ENCODE results near the gene PDE6D. TPM values are rescaled to one million over a fixed set of nuclear protein-coding genes. Genes with fewer than 3 reads are reported as not detected.

Gene PDE6D
- total and polyA plus RNA-seq, 2 of the 13 experiments (the other 11 are each of a cell fraction or from before 2014, with no cell fraction given) = 14.1 to 23.2 TPM

DNA sequence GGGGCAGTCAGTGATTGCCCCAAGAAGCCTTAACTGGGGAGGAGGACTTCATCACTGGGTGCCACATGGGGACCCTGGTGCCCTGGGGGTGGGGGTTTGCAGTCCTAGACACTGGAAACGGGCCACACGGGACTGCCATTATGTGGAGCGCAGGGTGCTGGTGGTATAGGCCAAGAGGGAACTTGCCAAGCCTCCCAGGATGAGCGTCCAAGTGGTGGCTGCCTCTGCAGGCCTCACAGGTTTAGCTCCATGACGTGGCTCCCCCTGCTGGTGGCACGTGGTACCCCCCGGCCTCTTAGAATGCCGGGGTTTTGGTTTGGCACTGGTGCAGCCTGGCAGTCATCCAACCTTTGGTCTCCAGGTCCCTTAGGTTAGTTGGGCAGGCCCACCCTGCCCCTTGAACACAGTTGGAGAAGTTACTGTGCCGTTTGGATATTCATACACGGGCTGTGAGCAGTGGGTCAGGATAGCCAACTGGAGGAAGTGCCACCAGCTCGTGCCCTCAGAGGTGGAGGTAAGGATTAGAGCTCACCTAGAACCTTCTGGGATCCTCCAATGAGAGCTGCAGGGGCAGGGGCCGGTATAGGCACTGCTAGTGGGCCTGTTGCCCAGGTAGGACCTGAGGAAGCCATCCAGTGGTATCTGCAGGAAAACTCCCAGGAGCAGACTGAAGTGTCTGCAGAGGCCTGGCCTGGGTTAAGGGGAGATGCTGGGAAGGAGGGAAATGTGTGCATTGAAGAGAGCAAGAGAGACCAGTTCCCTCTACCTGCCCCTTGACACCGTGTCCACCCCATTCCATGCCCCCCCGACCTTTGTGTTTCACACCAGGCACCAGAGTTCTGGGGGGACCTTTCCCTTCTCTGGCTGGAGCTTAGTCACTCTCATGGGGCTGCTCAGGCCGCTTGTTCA is 67.1 kb downstream of the PDE6D start (continued):
- TF ChIP-seq GATAD1 (CRISPR knock-in tag; IDR thresholded peaks at IDR 0.05) (peak; percentile 70), MEIS1 (CRISPR knock-in tag; IDR thresholded peaks at IDR 0.05; ENCODE audit: borderline replicate concordance) (no peak), PHF8 (CRISPR knock-in tag; IDR thresholded peaks at IDR 0.05) (peak; percentile 66), NFIC (IDR thresholded peaks at IDR 0.05; ENCODE audit: low read length) (peak; percentile 34; the same call in 1 of the 2 replicates), NONO (IDR thresholded peaks at IDR 0.05) (no peak), NONO (CRISPR knock-in tag; conservative IDR thresholded peaks at IDR 0.05) (0 out of 2 replicates have a peak, but pooled peaks have one; percentile 76), ZBTB7B (CRISPR knock-in tag; IDR thresholded peaks at IDR 0.05) (peak; percentile 87), NFKBIZ (CRISPR knock-in tag; IDR thresholded peaks at IDR 0.05) (no peak), NFYC (CRISPR knock-in tag; IDR thresholded peaks at IDR 0.05) (peak; percentile 33), KLF12 (CRISPR knock-in tag; IDR thresholded peaks at IDR 0.05; ENCODE audit: borderline replicate concordance) (no peak)
- TF ChIP-seq, protein P1, sequence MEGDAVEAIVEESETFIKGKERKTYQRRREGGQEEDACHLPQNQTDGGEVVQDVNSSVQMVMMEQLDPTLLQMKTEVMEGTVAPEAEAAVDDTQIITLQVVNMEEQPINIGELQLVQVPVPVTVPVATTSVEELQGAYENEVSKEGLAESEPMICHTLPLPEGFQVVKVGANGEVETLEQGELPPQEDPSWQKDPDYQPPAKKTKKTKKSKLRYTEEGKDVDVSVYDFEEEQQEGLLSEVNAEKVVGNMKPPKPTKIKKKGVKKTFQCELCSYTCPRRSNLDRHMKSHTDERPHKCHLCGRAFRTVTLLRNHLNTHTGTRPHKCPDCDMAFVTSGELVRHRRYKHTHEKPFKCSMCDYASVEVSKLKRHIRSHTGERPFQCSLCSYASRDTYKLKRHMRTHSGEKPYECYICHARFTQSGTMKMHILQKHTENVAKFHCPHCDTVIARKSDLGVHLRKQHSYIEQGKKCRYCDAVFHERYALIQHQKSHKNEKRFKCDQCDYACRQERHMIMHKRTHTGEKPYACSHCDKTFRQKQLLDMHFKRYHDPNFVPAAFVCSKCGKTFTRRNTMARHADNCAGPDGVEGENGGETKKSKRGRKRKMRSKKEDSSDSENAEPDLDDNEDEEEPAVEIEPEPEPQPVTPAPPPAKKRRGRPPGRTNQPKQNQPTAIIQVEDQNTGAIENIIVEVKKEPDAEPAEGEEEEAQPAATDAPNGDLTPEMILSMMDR (CRISPR knock-in tag; IDR thresholded peaks at IDR 0.05) = peak; percentile 97
- TF ChIP-seq, protein P2, sequence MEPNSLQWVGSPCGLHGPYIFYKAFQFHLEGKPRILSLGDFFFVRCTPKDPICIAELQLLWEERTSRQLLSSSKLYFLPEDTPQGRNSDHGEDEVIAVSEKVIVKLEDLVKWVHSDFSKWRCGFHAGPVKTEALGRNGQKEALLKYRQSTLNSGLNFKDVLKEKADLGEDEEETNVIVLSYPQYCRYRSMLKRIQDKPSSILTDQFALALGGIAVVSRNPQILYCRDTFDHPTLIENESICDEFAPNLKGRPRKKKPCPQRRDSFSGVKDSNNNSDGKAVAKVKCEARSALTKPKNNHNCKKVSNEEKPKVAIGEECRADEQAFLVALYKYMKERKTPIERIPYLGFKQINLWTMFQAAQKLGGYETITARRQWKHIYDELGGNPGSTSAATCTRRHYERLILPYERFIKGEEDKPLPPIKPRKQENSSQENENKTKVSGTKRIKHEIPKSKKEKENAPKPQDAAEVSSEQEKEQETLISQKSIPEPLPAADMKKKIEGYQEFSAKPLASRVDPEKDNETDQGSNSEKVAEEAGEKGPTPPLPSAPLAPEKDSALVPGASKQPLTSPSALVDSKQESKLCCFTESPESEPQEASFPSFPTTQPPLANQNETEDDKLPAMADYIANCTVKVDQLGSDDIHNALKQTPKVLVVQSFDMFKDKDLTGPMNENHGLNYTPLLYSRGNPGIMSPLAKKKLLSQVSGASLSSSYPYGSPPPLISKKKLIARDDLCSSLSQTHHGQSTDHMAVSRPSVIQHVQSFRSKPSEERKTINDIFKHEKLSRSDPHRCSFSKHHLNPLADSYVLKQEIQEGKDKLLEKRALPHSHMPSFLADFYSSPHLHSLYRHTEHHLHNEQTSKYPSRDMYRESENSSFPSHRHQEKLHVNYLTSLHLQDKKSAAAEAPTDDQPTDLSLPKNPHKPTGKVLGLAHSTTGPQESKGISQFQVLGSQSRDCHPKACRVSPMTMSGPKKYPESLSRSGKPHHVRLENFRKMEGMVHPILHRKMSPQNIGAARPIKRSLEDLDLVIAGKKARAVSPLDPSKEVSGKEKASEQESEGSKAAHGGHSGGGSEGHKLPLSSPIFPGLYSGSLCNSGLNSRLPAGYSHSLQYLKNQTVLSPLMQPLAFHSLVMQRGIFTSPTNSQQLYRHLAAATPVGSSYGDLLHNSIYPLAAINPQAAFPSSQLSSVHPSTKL (CRISPR knock-in tag; IDR thresholded peaks at IDR 0.05) = peak; percentile 54
- TF ChIP-seq, protein P3, sequence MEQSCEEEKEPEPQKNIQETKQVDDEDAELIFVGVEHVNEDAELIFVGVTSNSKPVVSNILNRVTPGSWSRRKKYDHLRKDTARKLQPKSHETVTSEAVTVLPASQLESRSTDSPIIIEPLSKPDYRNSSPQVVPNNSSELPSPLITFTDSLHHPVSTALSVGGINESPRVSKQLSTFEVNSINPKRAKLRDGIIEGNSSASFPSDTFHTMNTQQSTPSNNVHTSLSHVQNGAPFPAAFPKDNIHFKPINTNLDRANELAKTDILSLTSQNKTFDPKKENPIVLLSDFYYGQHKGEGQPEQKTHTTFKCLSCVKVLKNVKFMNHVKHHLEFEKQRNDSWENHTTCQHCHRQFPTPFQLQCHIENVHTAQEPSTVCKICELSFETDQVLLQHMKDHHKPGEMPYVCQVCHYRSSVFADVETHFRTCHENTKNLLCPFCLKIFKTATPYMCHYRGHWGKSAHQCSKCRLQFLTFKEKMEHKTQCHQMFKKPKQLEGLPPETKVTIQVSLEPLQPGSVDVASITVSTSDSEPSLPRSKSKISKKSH (CRISPR knock-in tag; IDR thresholded peaks at IDR 0.05; ENCODE audit: borderline replicate concordance) = no peak; the same call in 1 of the 2 replicates
- TF ChIP-seq, protein P4, sequence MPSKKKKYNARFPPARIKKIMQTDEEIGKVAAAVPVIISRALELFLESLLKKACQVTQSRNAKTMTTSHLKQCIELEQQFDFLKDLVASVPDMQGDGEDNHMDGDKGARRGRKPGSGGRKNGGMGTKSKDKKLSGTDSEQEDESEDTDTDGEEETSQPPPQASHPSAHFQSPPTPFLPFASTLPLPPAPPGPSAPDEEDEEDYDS (CRISPR knock-in tag; IDR thresholded peaks at IDR 0.05) = 0 out of 2 replicates have a peak, but pooled peaks have one; percentile 48
- TF ChIP-seq, protein P5, sequence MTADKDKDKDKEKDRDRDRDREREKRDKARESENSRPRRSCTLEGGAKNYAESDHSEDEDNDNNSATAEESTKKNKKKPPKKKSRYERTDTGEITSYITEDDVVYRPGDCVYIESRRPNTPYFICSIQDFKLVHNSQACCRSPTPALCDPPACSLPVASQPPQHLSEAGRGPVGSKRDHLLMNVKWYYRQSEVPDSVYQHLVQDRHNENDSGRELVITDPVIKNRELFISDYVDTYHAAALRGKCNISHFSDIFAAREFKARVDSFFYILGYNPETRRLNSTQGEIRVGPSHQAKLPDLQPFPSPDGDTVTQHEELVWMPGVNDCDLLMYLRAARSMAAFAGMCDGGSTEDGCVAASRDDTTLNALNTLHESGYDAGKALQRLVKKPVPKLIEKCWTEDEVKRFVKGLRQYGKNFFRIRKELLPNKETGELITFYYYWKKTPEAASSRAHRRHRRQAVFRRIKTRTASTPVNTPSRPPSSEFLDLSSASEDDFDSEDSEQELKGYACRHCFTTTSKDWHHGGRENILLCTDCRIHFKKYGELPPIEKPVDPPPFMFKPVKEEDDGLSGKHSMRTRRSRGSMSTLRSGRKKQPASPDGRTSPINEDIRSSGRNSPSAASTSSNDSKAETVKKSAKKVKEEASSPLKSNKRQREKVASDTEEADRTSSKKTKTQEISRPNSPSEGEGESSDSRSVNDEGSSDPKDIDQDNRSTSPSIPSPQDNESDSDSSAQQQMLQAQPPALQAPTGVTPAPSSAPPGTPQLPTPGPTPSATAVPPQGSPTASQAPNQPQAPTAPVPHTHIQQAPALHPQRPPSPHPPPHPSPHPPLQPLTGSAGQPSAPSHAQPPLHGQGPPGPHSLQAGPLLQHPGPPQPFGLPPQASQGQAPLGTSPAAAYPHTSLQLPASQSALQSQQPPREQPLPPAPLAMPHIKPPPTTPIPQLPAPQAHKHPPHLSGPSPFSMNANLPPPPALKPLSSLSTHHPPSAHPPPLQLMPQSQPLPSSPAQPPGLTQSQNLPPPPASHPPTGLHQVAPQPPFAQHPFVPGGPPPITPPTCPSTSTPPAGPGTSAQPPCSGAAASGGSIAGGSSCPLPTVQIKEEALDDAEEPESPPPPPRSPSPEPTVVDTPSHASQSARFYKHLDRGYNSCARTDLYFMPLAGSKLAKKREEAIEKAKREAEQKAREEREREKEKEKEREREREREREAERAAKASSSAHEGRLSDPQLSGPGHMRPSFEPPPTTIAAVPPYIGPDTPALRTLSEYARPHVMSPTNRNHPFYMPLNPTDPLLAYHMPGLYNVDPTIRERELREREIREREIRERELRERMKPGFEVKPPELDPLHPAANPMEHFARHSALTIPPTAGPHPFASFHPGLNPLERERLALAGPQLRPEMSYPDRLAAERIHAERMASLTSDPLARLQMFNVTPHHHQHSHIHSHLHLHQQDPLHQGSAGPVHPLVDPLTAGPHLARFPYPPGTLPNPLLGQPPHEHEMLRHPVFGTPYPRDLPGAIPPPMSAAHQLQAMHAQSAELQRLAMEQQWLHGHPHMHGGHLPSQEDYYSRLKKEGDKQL (CRISPR knock-in tag; IDR thresholded peaks at IDR 0.05; ENCODE audit: low read depth) = 0 out of 2 replicates have a peak, but pooled peaks have one; percentile 39
